DMS153 (cell line): ENCODE measurements around the gene NOL4L.

ENCODE experiments used
- DNase-seq: peaks from one replicate; lab custom pipeline; 2025; lab: John Stamatoyannopoulos, UW

Gene NOL4L

GRCh38 chr20:32456869-32457478, 128.2 kb downstream of the NOL4L start:
- no peak for DNase-seq

- no peak for DNase-seq
Measured at GRCh38 chr20:32455901-32456701, 129.0 kb downstream of the NOL4L start.

GRCh38 chr20:32455171-32455900, 129.8 kb downstream of the NOL4L start:
- DNase-seq: no peak

GRCh38 chr20:32454164-32455145, 130.7 kb downstream of the NOL4L start:
- no peak for DNase-seq

GRCh38 chr20:32453467-32454163, 131.5 kb downstream of the NOL4L start:
- no peak for DNase-seq

GRCh38 chr20:32452776-32453466, 132.2 kb downstream of the NOL4L start:
- DNase-seq: no peak

- no peak for DNase-seq
Measured at GRCh38 chr20:32451682-32452461, 133.3 kb downstream of the NOL4L start.

GRCh38 chr20:32451340-32451681, 133.8 kb downstream of the NOL4L start:
- no peak for DNase-seq

GRCh38 chr20:32450484-32451061, 134.6 kb downstream of the NOL4L start:
- DNase-seq: no peak

GRCh38 chr20:32449890-32450401, 135.2 kb downstream of the NOL4L start:
- no peak for DNase-seq

- no peak for DNase-seq
Measured at GRCh38 chr20:32449057-32449889, 135.9 kb downstream of the NOL4L start.

GRCh38 chr20:32448306-32449056, 136.7 kb downstream of the NOL4L start:
- no peak for DNase-seq

GRCh38 chr20:32447136-32448027, 137.8 kb downstream of the NOL4L start:
- no peak for DNase-seq

- no peak for DNase-seq
Measured at GRCh38 chr20:32446301-32447100, 138.6 kb downstream of the NOL4L start.

GRCh38 chr20:32445539-32446273, 139.4 kb downstream of the NOL4L start:
- DNase-seq: peak; percentile 19
